ENCODE data around the gene NEDD9. TPM values are rescaled to one million over a fixed set of nuclear protein-coding genes. Genes with fewer than 3 reads are reported as not detected.

Gene NEDD9
- total RNA-seq, 2 experiments from 2014 or later = 72.2 to 80.8 TPM

- Mint-ChIP-seq H3K4me1 (peaks cover 6% of the 10 kb centered on the region), H3K9me3 (no peaks in the 10 kb centered on the region), H3K4me3 (no peak overlapping the region), H3K27me3 (peaks cover 2% of the 10 kb centered on the region), H3K36me3 (peaks cover 4% of the 10 kb centered on the region), H3K27ac (no peak overlapping the region)
- ATAC-seq (ENCODE audit: low read depth) (no peak), DNase-seq (no peak)
- POLR2A ChIA-PET = no interaction called here
These were observed 92.4 kb downstream of the NEDD9 start for GRCh38 chr6:11140056-11140455.

DNA sequence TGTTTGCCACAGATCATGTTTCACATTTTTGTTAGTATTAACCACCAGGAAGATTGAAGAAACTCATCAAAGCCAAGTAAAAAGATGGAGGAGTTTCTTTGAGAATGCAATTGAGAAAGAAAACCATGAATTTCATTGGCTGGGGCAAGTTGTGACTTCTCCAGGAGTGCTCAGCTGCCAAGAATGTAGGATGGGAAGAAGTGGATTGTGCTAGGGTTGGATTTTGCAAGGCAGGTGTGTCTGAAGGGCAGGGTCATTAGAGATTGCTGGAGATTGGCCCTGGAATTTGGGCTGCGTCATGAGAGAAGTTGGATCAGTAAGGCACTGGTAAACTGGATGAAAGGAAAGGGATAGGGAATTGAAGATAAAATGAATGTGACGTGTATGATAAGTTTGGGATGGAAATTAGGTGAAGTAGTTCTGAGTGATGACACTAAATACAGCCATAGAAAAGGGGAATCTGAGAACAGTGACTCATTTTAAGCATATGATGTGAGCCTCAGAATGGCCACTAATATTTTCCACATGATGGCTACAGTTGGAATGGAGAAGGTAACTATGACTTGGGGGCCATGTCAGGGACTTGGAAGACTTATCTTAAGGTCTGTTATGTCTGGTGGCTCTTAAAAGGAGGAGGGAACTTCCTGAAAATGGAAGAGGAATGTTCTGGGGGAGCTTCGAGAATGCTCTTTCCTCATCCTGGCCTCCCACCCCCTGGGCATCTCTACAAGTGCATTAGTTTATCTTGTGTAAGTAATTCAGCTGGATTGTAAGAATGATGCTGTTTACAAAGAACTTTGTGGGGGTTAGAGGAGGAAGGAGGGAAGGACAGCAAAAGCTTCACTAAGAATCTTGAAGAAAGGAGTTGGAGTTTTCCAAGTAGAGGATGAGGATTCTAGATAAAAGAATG, 93.2 kb downstream of the NEDD9 start:
- DNase-seq = no peak
- POLR2A ChIA-PET = no interaction called here
- ATAC-seq (ENCODE audit: low read depth) = no peak

DNA sequence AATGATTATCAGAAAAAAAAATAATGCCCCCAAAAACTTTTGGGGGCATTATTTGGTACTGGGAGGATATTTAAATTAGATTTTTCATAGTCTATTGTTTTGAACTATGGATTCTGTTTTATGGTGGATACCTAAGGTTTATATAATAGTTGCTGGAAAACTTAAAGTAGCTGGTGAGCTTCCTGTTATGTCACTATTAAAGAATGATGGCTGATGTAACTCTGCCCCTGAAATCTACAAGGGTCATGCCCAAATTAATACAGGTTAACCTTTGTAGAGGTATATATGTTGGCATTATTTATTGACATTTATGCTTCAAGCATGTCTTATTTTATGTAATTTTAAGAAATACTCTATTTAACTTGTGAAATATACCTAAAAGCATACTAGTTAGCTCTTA, 95.7 kb downstream of the NEDD9 start:
- Mint-ChIP-seq H3K27ac (no peak overlapping the region), H3K36me3 (peaks cover 11% of the 10 kb centered on the region), H3K4me1 (peaks cover 2% of the 10 kb centered on the region), H3K27me3 (no peaks in the 10 kb centered on the region), H3K4me3 (no peak overlapping the region), H3K9me3 (no peaks in the 10 kb centered on the region)
- no peak for ATAC-seq (ENCODE audit: low read depth)
- POLR2A ChIA-PET = no interaction called here
- no peak for DNase-seq

More for the DNA sequence above, 93.2 kb downstream of the NEDD9 start:
- Mint-ChIP-seq H3K4me3 (no peak overlapping the region), H3K9me3 (no peaks in the 10 kb centered on the region), H3K4me1 (peaks cover 4% of the 10 kb centered on the region), H3K27me3 (peaks cover 2% of the 10 kb centered on the region), H3K27ac (no peak overlapping the region), H3K36me3 (peaks cover 9% of the 10 kb centered on the region)

Other genes with a start within 250 kb of the NEDD9 start
- gene ELOVL2, start 188.4 kb downstream of the NEDD9 start, total RNA-seq = not detected
- gene SMIM13, start 138.8 kb downstream of the NEDD9 start, total RNA-seq = 1 to 10 TPM; 7.0 to 8.3 TPM
- not detected for gene ERVFRD-1, start 120.9 kb downstream of the NEDD9 start, total RNA-seq